Brain microvascular endothelial cell (primary cell): ENCODE data around the gene PADI2.

ENCODE experiments used
- DNase-seq: peaks from one replicate; pipeline ENCODE4 v3.0.0-alpha.2; 2020
- H3K27ac ChIP-seq: fragments of 250-450 bp; sonication (Bioruptor Pico); 2 replicates; pipeline ENCODE4 v1.5.1; 2020; ENCODE audit warnings: mild to moderate bottlenecking, moderate library complexity
- H3K27me3 ChIP-seq: fragments of 250-450 bp; sonication (Bioruptor Pico); replicated peaks from 2 replicates; pipeline ENCODE4 v1.5.1; 2020; ENCODE audit warnings: mild to moderate bottlenecking
- H3K36me3 ChIP-seq: fragments of 250-450 bp; sonication (Bioruptor Pico); replicated peaks from 2 replicates; pipeline ENCODE4 v1.5.1; 2020; ENCODE audit warnings: mild to moderate bottlenecking
- H3K4me3 ChIP-seq: 2 replicates; pipeline ENCODE4 v1.5.1; 2011; ENCODE audit warnings: low read depth, mild to moderate bottlenecking, control low read depth, low read length, moderate library complexity
- in situ Hi-C: cut with HindIII; loops from 2 replicates; pipeline ENCODE4 v1.10.0; 2017; ENCODE audit warnings: low sequenced_read_pairs, low pct_ligation_motif_present
- TF ChIP-seq, protein P1 (sequence below): IDR thresholded peaks from 2 replicates; pipeline ENCODE4 v1.5.1; 2011; ENCODE audit warnings: low read depth, mild to moderate bottlenecking, moderate library complexity, low read length, control low read depth, inconsistent platforms; ENCODE audit errors: missing control alignments

PADI2 gene

DNA sequence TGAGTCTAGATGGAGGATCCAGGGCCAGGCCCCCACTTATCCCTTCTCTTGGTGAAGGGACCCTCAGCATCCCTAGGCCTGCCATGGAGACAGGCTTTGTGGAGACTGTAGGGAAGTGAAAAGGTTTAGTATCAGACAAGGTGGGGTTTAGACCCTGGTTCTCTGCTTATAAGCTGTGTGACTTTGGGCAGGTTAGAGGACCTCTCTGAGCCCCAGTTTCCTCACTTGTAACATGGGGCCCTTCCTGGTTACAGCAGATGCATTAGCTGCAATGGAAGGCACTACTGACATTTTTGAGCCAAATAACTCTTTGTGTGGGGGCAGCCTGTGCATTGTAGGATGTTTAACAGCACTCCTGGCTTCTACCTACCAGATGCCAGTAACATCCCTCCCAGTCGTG lies 22.7 kb downstream of the PADI2 start:
- no peaks in the 10 kb centered on the region for H3K36me3 ChIP-seq
- in situ Hi-C loops = no loop called here
- TF ChIP-seq, protein P1, sequence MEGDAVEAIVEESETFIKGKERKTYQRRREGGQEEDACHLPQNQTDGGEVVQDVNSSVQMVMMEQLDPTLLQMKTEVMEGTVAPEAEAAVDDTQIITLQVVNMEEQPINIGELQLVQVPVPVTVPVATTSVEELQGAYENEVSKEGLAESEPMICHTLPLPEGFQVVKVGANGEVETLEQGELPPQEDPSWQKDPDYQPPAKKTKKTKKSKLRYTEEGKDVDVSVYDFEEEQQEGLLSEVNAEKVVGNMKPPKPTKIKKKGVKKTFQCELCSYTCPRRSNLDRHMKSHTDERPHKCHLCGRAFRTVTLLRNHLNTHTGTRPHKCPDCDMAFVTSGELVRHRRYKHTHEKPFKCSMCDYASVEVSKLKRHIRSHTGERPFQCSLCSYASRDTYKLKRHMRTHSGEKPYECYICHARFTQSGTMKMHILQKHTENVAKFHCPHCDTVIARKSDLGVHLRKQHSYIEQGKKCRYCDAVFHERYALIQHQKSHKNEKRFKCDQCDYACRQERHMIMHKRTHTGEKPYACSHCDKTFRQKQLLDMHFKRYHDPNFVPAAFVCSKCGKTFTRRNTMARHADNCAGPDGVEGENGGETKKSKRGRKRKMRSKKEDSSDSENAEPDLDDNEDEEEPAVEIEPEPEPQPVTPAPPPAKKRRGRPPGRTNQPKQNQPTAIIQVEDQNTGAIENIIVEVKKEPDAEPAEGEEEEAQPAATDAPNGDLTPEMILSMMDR = no peak
- no peak for DNase-seq
- no peak overlapping the region for H3K4me3 ChIP-seq
- no peaks in the 10 kb centered on the region for H3K27me3 ChIP-seq
- no peak overlapping the region for H3K27ac ChIP-seq

DNA sequence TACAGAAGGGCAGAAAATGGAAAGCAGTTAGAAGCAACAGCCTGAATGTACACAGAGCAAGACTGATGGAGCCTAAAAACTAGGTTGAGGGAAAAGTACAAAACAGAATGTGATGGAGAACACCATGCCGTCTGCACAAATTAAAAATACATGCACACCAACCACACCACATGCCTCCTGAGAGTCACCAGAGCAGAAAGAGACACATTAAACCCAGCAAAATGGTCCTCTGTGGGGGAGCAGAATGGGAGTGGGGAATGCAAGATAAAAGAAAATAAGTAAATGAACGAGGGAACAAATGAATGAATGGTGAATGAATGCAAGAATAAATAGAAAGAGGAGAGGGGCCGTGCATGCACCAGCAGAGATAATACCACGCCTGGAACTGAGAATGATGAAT lies 24.1 kb downstream of the PADI2 start:
- in situ Hi-C loops = no loop called here
- Histone ChIP-seq H3K27me3 (no peaks in the 10 kb centered on the region), H3K27ac (no peak overlapping the region), H3K4me3 (no peak overlapping the region), H3K36me3 (no peaks in the 10 kb centered on the region)
- TF ChIP-seq, protein P1 = no peak
- no peak for DNase-seq

DNA sequence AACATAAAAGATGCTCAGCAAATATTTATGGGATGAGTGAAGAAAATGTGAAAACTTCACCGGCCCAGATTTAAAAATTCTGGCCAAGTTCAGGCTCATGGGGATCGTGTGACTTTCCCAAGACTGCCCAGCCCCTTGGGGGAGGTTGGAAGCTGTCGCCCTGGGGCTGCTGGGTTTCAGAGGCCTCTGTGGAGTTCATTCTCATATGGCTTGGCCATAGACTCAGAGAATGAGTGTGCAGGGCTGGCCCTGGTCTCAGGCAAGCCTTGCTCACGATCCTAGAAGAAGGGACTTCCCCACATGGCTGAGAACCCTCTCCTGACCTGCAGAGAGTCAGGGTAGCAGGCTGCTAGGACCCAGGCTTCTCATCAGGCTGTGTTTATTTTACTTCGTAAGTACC lies 24.6 kb downstream of the PADI2 start:
- no peaks in the 10 kb centered on the region for H3K36me3 ChIP-seq
- peak; percentile 7 for DNase-seq

DNA sequence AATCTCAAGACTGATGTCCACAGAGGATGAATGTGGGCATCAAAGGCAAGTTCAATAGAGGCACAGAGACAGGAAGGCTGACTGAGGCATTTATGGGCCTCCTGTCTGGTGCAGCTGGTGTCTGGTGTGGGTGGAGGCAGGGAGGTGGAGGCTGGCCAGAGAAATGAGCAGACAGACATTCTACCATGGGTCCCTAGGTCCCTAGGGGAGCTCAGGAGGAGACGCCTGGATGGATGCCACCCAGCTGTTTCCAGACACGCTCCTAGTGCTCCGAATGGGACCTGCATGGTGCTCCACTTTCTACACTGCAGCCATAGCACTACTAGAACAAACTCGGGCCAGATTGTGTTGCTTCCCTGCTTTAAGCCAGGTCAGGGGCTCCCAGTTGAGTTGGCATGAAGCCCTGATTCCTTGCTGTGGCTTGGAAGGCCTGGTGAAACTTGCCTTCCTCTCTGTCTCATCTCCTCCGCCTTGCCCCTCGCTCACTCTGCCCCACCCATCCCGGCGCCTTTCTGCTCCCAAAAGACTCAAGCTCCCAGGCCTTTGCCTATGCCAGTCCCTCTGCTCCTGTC lies 25.3 kb downstream of the PADI2 start:
- in situ Hi-C loops = no loop called here
- no peaks in the 10 kb centered on the region for H3K36me3 ChIP-seq
- H3K27me3 ChIP-seq = no peaks in the 10 kb centered on the region
- TF ChIP-seq, protein P1 = no peak
- no peak overlapping the region for H3K27ac ChIP-seq
- no peak overlapping the region for H3K4me3 ChIP-seq
- no peak for DNase-seq

More for the DNA sequence above, 24.6 kb downstream of the PADI2 start:
- H3K27me3 ChIP-seq = no peaks in the 10 kb centered on the region
- no peak overlapping the region for H3K4me3 ChIP-seq
- no peak overlapping the region for H3K27ac ChIP-seq
- TF ChIP-seq, protein P1 = no peak
- in situ Hi-C loops = no loop called here

DNA sequence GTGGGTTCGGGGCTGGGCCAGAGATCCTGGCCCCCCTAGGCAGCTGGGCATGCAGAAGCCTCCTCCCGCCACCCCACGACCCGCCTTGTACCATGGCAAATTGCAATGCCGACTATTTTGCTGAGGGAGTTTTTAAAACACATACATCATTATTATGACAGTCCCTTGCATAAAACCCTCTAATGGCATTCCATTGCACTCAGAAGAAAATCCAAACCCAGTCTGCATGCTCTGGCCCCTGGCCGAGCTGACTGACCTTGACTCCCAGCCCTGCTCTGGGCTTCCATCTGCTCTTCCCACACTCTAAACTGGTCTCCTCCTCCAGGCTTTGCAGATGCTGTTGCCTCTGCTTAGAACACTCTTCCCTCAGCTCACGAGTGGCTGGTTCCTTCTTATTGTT lies 28.0 kb downstream of the PADI2 start:
- H3K27ac ChIP-seq = no peak overlapping the region
- TF ChIP-seq, protein P1 = no peak
- no peaks in the 10 kb centered on the region for H3K36me3 ChIP-seq
- no peaks in the 10 kb centered on the region for H3K27me3 ChIP-seq
- H3K4me3 ChIP-seq = no peak overlapping the region
- DNase-seq = no peak
- in situ Hi-C loops = no loop called here

DNA sequence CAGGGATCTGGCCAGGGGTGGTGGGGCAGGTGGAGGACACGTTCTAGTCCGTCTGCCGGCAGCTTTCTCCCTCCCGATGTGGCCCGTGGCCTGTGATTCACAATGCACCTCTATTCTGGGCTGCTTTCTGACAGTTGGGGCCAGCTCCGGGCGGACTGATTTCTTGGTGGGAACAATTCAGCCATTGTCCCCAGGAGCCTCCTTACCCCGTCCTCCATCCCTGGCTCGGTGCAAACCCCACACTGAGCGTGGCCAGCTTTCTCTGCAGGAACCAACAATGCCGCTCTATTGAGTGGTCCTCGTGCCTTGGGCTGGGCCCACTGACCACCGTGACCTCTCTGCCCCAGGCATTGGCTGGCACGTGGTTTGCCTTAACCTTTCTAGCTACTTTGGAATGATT lies 29.7 kb downstream of the PADI2 start:
- H3K36me3 ChIP-seq = no peaks in the 10 kb centered on the region
- no peaks in the 10 kb centered on the region for H3K27me3 ChIP-seq
- TF ChIP-seq, protein P1 = no peak
- in situ Hi-C loops = no loop called here
- DNase-seq = no peak
- no peak overlapping the region for H3K27ac ChIP-seq
- no peak overlapping the region for H3K4me3 ChIP-seq
